AG09309 (cell line): ENCODE measurements around the gene ENC1.

Experiments used
- DNase-seq: peaks from one replicate; pipeline ENCODE4 v3.0.0-alpha.2; 2010; ENCODE audit warnings: low read depth
- H3K4me3 ChIP-seq: 2 replicates; pipeline ENCODE4 v1.5.1; 2011; ENCODE audit warnings: mild to moderate bottlenecking, low read depth, low read length, moderate library complexity; ENCODE audit not compliant: control insufficient read depth
- TF ChIP-seq, protein P1 (sequence below): IDR thresholded peaks from 2 replicates; pipeline ENCODE4 v1.5.1; 2011; ENCODE audit warnings: mild to moderate bottlenecking, low read depth, low read length, inconsistent platforms; ENCODE audit not compliant: insufficient read depth, control insufficient read depth; ENCODE audit errors: missing control alignments

Gene ENC1

DNA sequence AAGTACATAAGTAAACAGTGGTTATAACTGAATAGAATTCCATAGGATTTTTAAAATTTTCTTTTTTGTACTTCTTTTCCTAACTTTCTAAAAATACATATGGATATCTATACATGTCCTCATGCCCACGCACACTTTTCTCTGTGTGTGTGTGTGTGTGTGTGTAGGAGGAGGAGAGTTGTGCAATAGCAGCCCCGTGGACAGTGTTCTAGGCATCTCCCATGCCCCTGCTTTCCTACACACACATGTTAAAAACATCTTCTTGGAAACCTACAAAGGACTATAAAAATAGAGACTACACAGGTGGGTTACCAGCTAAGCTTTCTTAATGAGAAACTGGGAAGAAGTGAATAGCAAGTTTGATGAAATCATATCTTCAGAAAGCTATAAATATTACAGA is 24.7 kb upstream of the ENC1 start:
- TF ChIP-seq, protein P1, sequence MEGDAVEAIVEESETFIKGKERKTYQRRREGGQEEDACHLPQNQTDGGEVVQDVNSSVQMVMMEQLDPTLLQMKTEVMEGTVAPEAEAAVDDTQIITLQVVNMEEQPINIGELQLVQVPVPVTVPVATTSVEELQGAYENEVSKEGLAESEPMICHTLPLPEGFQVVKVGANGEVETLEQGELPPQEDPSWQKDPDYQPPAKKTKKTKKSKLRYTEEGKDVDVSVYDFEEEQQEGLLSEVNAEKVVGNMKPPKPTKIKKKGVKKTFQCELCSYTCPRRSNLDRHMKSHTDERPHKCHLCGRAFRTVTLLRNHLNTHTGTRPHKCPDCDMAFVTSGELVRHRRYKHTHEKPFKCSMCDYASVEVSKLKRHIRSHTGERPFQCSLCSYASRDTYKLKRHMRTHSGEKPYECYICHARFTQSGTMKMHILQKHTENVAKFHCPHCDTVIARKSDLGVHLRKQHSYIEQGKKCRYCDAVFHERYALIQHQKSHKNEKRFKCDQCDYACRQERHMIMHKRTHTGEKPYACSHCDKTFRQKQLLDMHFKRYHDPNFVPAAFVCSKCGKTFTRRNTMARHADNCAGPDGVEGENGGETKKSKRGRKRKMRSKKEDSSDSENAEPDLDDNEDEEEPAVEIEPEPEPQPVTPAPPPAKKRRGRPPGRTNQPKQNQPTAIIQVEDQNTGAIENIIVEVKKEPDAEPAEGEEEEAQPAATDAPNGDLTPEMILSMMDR, result no peak
- DNase-seq, result no peak
- no peak overlapping the region for H3K4me3 ChIP-seq

DNA sequence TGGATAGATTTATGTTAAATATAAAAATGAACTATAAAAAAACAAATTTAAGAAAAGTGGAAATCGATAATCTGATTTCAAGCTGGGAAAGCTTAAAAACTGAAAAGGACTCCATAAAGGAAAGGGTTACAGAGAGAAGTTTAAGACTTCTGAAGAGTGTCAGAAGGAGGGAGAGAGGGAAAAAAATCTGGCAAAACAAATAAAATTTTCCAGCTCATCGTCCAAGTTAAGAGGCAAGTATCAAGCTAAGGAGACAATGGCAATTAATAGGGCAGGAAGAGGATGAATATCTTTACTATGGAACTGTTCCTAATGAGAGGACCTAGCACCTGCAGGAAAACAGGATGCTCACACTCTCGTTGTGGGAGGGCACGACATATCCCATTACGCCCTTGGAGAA is 24.0 kb upstream of the ENC1 start:
- TF ChIP-seq, protein P1, result no peak
- no peak overlapping the region for H3K4me3 ChIP-seq
- DNase-seq, result no peak

DNA sequence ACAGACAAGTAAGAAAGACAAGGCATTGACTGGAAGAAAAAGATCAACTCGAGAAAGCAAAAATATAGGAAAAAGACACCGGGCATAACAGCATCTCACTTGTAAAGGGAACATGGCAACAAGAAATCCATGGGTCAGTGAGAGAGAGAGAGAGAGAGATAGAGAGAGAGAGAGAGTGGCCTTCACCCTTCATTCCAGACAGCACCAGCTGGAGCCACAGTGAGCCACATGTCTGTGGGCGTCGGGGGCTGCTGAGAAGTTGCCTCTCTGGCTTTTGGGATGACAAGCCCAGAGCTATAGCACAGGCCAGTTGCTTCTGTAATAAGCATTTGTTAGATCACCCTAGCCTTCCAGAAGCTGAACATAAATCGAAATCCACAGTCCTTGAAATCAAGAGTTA is 20.3 kb upstream of the ENC1 start:
- TF ChIP-seq, protein P1, result no peak
- no peak overlapping the region for H3K4me3 ChIP-seq
- DNase-seq, result no peak

DNA sequence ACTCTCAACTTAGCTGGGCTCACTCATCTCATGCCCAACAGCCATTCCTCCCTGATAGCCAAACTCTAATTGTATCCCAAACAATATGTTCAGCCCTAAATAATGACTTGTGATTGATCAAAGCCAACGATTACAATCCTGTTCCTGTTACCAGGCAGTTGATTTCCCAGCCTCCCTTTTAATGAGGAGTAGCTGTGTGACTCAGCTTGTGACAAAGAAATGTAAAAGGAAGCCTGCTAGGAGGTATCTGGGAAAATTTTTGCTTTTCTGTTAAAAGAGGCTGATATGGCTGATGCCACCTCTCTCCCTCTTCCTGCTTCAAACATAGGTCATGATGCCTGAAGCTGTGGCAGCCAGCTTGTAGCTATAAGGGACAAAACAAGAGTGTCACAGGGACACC is 19.6 kb upstream of the ENC1 start:
- no peak overlapping the region for H3K4me3 ChIP-seq
- TF ChIP-seq, protein P1, result no peak
- no peak for DNase-seq

DNA sequence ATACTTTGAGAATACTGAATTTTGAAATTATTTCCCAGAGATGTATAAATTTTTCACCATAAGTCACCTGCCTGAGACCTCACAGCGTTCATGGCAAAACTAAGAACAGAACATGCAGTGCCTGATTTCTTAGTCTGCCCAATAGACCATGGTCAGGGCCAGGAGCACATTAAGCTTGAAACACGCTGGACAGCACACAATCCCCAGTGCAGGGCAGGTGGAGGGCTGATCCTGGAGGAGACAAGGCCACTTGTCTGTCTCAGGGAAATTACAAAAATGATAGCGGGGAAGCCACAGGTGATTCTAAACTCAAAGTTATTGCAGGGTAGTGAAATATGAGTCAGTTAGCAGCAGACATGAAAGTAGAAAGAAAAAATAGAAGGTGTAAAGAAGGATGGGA is 18.6 kb upstream of the ENC1 start:
- TF ChIP-seq, protein P1, result no peak
- DNase-seq, result no peak
- H3K4me3 ChIP-seq, result no peak overlapping the region

DNA sequence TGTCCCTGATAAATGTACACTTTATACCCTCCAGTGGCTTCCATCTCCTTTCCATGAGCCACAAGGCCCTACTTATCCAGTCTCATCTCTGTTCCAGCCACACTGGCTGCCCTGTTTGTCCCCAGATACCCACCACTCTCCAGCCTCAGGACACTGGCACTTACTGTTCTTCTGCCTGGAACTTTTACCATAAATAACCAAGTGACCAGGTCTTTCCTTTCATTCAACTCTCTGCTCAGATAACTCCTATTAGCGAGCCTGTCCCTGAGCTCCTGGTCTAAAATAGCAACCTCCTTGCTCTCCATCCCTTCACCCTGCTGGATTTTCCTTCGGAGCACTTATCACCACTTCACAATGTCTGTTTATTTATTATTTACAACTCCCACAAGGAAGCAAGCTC is 16.6 kb upstream of the ENC1 start:
- TF ChIP-seq, protein P1, result no peak
- no peak overlapping the region for H3K4me3 ChIP-seq
- DNase-seq, result no peak

DNA sequence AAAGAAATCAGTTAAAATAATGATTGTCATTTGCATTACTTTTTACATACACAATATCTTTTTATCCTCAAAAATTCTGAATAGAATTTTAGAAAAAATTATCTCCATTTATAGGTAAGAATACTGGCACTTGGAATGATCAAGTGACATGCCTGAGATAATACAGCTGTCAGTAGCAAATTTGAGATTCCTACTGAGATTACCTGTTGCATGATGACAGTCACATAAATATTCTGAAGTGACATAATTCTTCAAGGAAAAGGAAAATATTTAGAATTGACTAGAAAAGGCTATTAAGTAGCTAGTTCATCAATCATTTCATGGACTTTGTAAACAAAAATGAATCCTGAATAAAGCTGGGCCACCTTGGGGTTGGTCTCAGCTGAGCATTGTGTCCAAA is 15.2 kb upstream of the ENC1 start:
- no peak overlapping the region for H3K4me3 ChIP-seq
- no peak for DNase-seq

More for the DNA sequence above, 15.2 kb upstream of the ENC1 start:
- TF ChIP-seq, protein P1, result no peak
